ENCODE measurements around the gene AKR7A2.
"Not testable (repeated sequence)": the region's sequence is repeated elsewhere in the genome, so short reads cannot be mapped to it uniquely, and the experiment has no call there.

DNA sequence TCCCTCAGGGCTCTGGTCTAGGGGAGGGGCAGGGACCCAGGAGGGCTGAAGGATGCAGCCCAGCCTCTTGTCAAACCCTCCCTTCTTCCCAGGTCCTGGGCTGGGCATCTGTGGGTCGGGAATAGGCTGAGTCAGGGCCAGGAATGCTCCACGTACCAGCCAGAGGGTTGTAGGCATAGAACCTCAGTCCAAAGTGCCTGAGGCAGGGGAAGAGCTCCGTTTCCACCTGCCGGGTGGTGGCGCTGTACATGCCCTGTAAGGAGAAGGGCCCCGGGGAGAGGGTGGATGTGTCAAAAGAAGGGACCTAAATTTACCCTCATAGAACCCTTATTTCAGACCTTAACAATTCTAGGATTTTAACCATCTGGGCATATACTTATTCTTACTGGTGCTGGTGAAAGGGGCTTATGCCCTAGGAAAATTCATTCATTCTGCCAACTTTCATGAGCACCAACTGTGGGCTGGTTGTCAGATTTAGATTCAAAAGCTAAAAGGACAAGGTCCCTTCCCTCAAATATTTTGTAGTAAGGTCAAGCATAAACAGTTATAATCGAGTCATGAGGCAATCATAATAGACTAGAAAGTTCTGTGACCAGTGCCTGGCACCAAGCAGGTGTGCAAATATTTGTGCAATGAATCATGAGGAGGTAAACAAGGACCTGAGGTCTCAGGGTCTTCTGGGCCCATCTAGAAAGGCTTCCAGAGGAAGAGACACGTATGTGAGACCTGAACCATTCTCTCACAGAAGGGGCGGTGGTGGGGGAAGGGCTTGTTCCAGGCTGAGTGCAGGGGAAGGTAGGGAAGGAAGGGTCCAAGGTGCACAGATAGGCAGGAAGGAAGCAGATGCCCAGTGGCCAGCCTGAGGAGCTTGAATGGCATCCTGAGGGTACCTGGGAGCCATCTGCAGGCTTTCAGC, 42.3 kb downstream of the AKR7A2 start:
- not testable (repeated sequence) for TF ChIP-seq RB1 (IDR thresholded peaks at IDR 0.05; ENCODE audit: borderline replicate concordance); FOXM1 (IDR thresholded peaks at IDR 0.05; ENCODE audit: low read depth, low read length); EZH2 (IDR thresholded peaks at IDR 0.05; ENCODE audit: borderline replicate concordance, control insufficient read depth, low read depth, low read length); ASH2L (IDR thresholded peaks at IDR 0.05; ENCODE audit: borderline replicate concordance, low read depth); FOS (IDR thresholded peaks at IDR 0.05; ENCODE audit: borderline replicate concordance, extremely low read depth, insufficient read length); ZNF217 (IDR thresholded peaks at IDR 0.05); NR2C2 (IDR thresholded peaks at IDR 0.05; ENCODE audit: borderline replicate concordance, control insufficient read depth, insufficient read length, low read depth)
- TF ChIP-seq, protein P1, sequence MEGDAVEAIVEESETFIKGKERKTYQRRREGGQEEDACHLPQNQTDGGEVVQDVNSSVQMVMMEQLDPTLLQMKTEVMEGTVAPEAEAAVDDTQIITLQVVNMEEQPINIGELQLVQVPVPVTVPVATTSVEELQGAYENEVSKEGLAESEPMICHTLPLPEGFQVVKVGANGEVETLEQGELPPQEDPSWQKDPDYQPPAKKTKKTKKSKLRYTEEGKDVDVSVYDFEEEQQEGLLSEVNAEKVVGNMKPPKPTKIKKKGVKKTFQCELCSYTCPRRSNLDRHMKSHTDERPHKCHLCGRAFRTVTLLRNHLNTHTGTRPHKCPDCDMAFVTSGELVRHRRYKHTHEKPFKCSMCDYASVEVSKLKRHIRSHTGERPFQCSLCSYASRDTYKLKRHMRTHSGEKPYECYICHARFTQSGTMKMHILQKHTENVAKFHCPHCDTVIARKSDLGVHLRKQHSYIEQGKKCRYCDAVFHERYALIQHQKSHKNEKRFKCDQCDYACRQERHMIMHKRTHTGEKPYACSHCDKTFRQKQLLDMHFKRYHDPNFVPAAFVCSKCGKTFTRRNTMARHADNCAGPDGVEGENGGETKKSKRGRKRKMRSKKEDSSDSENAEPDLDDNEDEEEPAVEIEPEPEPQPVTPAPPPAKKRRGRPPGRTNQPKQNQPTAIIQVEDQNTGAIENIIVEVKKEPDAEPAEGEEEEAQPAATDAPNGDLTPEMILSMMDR (IDR thresholded peaks at IDR 0.05 in 2 of 3, conservative IDR thresholded peaks at IDR 0.05 in 1 of 3; ENCODE audit: control insufficient read depth in 2 of 3, extremely low read depth in 1 of 3, insufficient read depth in 1 of 3, low read depth in 3 of 3, low read length in 3 of 3): peak; percentile 5 to 23 (median 13); a peak in 2 of 6 replicates
- TF ChIP-seq, protein P2, sequence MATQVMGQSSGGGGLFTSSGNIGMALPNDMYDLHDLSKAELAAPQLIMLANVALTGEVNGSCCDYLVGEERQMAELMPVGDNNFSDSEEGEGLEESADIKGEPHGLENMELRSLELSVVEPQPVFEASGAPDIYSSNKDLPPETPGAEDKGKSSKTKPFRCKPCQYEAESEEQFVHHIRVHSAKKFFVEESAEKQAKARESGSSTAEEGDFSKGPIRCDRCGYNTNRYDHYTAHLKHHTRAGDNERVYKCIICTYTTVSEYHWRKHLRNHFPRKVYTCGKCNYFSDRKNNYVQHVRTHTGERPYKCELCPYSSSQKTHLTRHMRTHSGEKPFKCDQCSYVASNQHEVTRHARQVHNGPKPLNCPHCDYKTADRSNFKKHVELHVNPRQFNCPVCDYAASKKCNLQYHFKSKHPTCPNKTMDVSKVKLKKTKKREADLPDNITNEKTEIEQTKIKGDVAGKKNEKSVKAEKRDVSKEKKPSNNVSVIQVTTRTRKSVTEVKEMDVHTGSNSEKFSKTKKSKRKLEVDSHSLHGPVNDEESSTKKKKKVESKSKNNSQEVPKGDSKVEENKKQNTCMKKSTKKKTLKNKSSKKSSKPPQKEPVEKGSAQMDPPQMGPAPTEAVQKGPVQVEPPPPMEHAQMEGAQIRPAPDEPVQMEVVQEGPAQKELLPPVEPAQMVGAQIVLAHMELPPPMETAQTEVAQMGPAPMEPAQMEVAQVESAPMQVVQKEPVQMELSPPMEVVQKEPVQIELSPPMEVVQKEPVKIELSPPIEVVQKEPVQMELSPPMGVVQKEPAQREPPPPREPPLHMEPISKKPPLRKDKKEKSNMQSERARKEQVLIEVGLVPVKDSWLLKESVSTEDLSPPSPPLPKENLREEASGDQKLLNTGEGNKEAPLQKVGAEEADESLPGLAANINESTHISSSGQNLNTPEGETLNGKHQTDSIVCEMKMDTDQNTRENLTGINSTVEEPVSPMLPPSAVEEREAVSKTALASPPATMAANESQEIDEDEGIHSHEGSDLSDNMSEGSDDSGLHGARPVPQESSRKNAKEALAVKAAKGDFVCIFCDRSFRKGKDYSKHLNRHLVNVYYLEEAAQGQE (IDR thresholded peaks at IDR 0.05; ENCODE audit: low read depth, low read length): not testable (repeated sequence)
